Measurements from ENCODE around the gene SH3RF3. TPM values are rescaled to one million over a fixed set of nuclear protein-coding genes. Genes with fewer than 3 reads are reported as not detected.

SH3RF3 gene
- total and polyA plus RNA-seq, 9 of the 15 experiments (the other 6 are each of a cell fraction or from before 2014, with no cell fraction given): 0.02 TPM; not detected in 8

GRCh38 chr2:109178968-109179367 is 50.0 kb downstream of the SH3RF3 start (continued):
- no peak for TF ChIP-seq C11orf30 (IDR thresholded peaks at IDR 0.05; ENCODE audit: low read depth)
- no peak for TF ChIP-seq ZEB2 (IDR thresholded peaks at IDR 0.05)

GRCh38 chr2:109180786-109181185 is 51.8 kb downstream of the SH3RF3 start:
- Histone ChIP-seq H4K20me1 (replicated peaks; ENCODE audit: control insufficient read depth, insufficient read depth, low read length) (0 out of 2 replicates have a peak, but pooled peaks cover 5% of the 10 kb centered on the region), H3K4me3 (no peak overlapping the region), H3K36me3 (ENCODE audit: control insufficient read depth, insufficient read depth, low read length) (no peaks in the 10 kb centered on the region), H3K27me3 (ENCODE audit: control insufficient read depth in 2 of 2, insufficient read depth in 2 of 2, low read length in 2 of 2) (peaks cover 0 to 15% of the 10 kb centered on the region in 2 experiments; a peak in 3 of 5 replicates), H3K4me2 (ENCODE audit: insufficient read depth, low read length) (no peak overlapping the region), H2AFZ (ENCODE audit: low read depth, low read length) (no peak overlapping the region), H3K9ac (ENCODE audit: insufficient read depth in 1 of 2, low read depth in 2 of 2, low read length in 2 of 2) (no peak overlapping the region), H3K79me2 (ENCODE audit: control insufficient read depth, insufficient read depth, low read length) (no peaks in the 10 kb centered on the region), H3K9me1 (ENCODE audit: control insufficient read depth, insufficient read depth, low read length) (no peaks in the 10 kb centered on the region), H3K9me3 (replicated peaks; ENCODE audit: control insufficient read depth, insufficient read depth, low read depth, low read length) (no peaks in the 10 kb centered on the region), H3K27ac (ENCODE audit: extremely low read depth, low read depth, low read length) (no peak overlapping the region), H3K4me1 (replicated peaks in 1 of 2; ENCODE audit: control insufficient read depth in 2 of 2, insufficient read depth in 2 of 2, low read length in 2 of 2) (peaks cover 0 to 3% of the 10 kb centered on the region in 2 experiments; a peak in 2 of 5 replicates)
- intact Hi-C loops (cut with micrococcal nuclease): no loop called here
- BruUV-seq (replicated peaks): no TSS peak
- DNase-seq (ENCODE audit: extremely low read depth in 1 of 4, low spot score in 3 of 4) (no peak), FAIRE-seq (no peak), ATAC-seq (no peak)
- ChIA-PET CTCF (ENCODE audit: low intra/inter-chr PET ratio) (no interaction called here), POLR2A (no interaction called here)
- in situ Hi-C loops (cut with MboI): no loop called here
- 2% methylated on average over 3 of the region's 3 CpGs for WGBS (ENCODE audit: insufficient coverage, low coverage, missing lambda C conversion rate)
- TF ChIP-seq E2F1 (CRISPR knock-in tag; IDR thresholded peaks at IDR 0.05) (no peak), FOXJ2 (tag; IDR thresholded peaks at IDR 0.05) (no peak), ZNF407 (IDR thresholded peaks at IDR 0.05; ENCODE audit: low read depth) (no peak), RBM15 (IDR thresholded peaks at IDR 0.05; ENCODE audit: insufficient read depth, low read length) (no peak), ZNF445 (CRISPR knock-in tag; IDR thresholded peaks at IDR 0.05; ENCODE audit: low read depth) (no peak), THRAP3 (IDR thresholded peaks at IDR 0.05; ENCODE audit: borderline replicate concordance) (no peak), DEAF1 (CRISPR knock-in tag; IDR thresholded peaks at IDR 0.05) (no peak), MTA1 (IDR thresholded peaks at IDR 0.05; ENCODE audit: borderline replicate concordance) (no peak), FOSL1 (tag; conservative IDR thresholded peaks at IDR 0.05) (no peak)
